CD14-positive monocyte (primary cell): ENCODE results near the gene CDH13. TPM values are rescaled to one million over a fixed set of nuclear protein-coding genes. Genes with fewer than 3 reads are reported as not detected.

Experiments used
- DNase-seq, 3 donors: peaks; one replicate each; pipeline ENCODE4 v3.0.0-alpha.2; 2011 to 2022
- H2AFZ ChIP-seq: 2 replicates; pipeline ENCODE4 v1.6.0; 2012; ENCODE audit warnings: mild to moderate bottlenecking, low read depth, low read length, inconsistent platforms; ENCODE audit not compliant: insufficient read depth, poor library complexity, severe bottlenecking
- H3K27ac ChIP-seq, 2 donors: 1 replicate in 1 of 2; 2 replicates in 1 of 2; pipeline ENCODE4 v1.5.1; 2012 to 2013; ENCODE audit warnings: low read length in 2 of 2, control low read depth in 1 of 2, inconsistent platforms in 1 of 2, low read depth in 1 of 2, mild to moderate bottlenecking in 1 of 2
- H3K27me3 ChIP-seq, 2 donors: one replicate each; pipeline versions ENCODE4 v1.6.0 to v1.6.1; 2011 to 2013; ENCODE audit warnings: low read length in 2 of 2; ENCODE audit not compliant: control insufficient read depth in 2 of 2, insufficient read depth in 2 of 2
- H3K36me3 ChIP-seq, 2 donors: replicated peaks in 1 of 2; 1 replicate in 1 of 2; 2 replicates in 1 of 2; pipeline versions ENCODE4 v1.5.1 to v1.6.1; 2012 to 2013; ENCODE audit warnings: low read length in 2 of 2, control low read depth in 1 of 2, inconsistent platforms in 1 of 2, mild to moderate bottlenecking in 1 of 2; ENCODE audit not compliant: insufficient read depth in 2 of 2, control insufficient read depth in 1 of 2
- H3K4me1 ChIP-seq, 2 donors: 1 replicate in 1 of 2; 2 replicates in 1 of 2; pipeline versions ENCODE4 v1.5.1 to v1.6.1; 2012 to 2013; ENCODE audit warnings: low read length in 2 of 2, control low read depth in 1 of 2, inconsistent platforms in 1 of 2, mild to moderate bottlenecking in 1 of 2, moderate library complexity in 1 of 2; ENCODE audit not compliant: insufficient read depth in 2 of 2, control insufficient read depth in 1 of 2
- H3K4me2 ChIP-seq: replicated peaks from 2 replicates; pipeline ENCODE3; 2012; ENCODE audit warnings: low read length, moderate library complexity, mild to moderate bottlenecking; ENCODE audit not compliant: poor library complexity, severe bottlenecking; ENCODE audit errors: extremely low read depth
- H3K4me3 ChIP-seq, 3 experiments: fragments of 200-600 bp in 1 of 3; sonication (generic) in 1 of 3; replicated peaks in 1 of 3; 1 replicate in 2 of 3; 2 replicates in 1 of 3; pipeline ENCODE4 v1.5.1; 2011 to 2013; ENCODE audit warnings: low read length in 3 of 3, mild to moderate bottlenecking in 3 of 3, control low read depth in 2 of 3, low read depth in 2 of 3, inconsistent platforms in 1 of 3, moderate library complexity in 1 of 3
- H3K79me2 ChIP-seq: 2 replicates; pipeline ENCODE4 v1.6.0; 2012; ENCODE audit warnings: mild to moderate bottlenecking, control low read depth, inconsistent platforms, low read length, moderate library complexity; ENCODE audit not compliant: insufficient read depth
- H3K9ac ChIP-seq: 2 replicates; pipeline ENCODE4 v1.6.0; 2017; ENCODE audit warnings: low read length, mild to moderate bottlenecking; ENCODE audit not compliant: insufficient read depth, poor library complexity, severe bottlenecking
- H3K9me3 ChIP-seq, 2 donors: replicated peaks in 1 of 2; 1 replicate in 1 of 2; 2 replicates in 1 of 2; pipeline versions ENCODE4 v1.5.1 to v1.6.1; 2012 to 2013; ENCODE audit warnings: low read length in 2 of 2, control low read depth in 1 of 2; ENCODE audit not compliant: control insufficient read depth in 1 of 2, insufficient read depth in 1 of 2
- H4K20me1 ChIP-seq: 2 replicates; pipeline ENCODE4 v1.6.0; 2012; ENCODE audit warnings: mild to moderate bottlenecking, low read length, control low read depth, moderate library complexity; ENCODE audit not compliant: insufficient read depth
- H3K27ac Mint-ChIP-seq, 7 donors: one replicate each; pipeline ENCODE4 v1.8.0; 2020; ENCODE audit warnings: mild to moderate bottlenecking in 7 of 7, mixed read lengths in 7 of 7, moderate library complexity in 6 of 7, inconsistent platforms in 2 of 7
- H3K27me3 Mint-ChIP-seq, 3 donors: one replicate each; pipeline ENCODE4 v1.8.0; 2021 to 2022; ENCODE audit warnings: low read depth in 3 of 3, mild to moderate bottlenecking in 3 of 3, mixed read lengths in 3 of 3, moderate library complexity in 3 of 3, inconsistent platforms in 1 of 3
- H3K36me3 Mint-ChIP-seq, 2 donors: one replicate each; pipeline ENCODE4 v1.8.0; 2020; ENCODE audit warnings: mixed read lengths in 2 of 2, inconsistent platforms in 1 of 2, mild to moderate bottlenecking in 1 of 2
- H3K4me1 Mint-ChIP-seq: one replicate; pipeline ENCODE4 v1.8.0; 2020; ENCODE audit warnings: mild to moderate bottlenecking, mixed read lengths
- H3K4me3 Mint-ChIP-seq, 2 donors: one replicate each; pipeline ENCODE4 v1.8.0; 2020; ENCODE audit warnings: mild to moderate bottlenecking in 2 of 2, mixed read lengths in 2 of 2, moderate library complexity in 1 of 2
- H3K9me3 Mint-ChIP-seq, 7 donors: one replicate each; pipeline ENCODE4 v1.8.0; 2020 to 2022; ENCODE audit warnings: mixed read lengths in 7 of 7, mild to moderate bottlenecking in 6 of 7, moderate library complexity in 6 of 7, inconsistent platforms in 2 of 7
- WGBS: methylation state at CpG from one replicate; pipeline ENCODE4 v1.1.5; 2013; ENCODE audit warnings: missing lambda C conversion rate; ENCODE audit not compliant: insufficient coverage; 5-methylcytosine and 5-hydroxymethylcytosine counted together
- intact Hi-C, 2 donors: fragments of 100-400 bp; cut with micrococcal nuclease; formaldehyde crosslinking; loops; one replicate each; pipeline versions ENCODE4 v1.15.0 to v1.15.1; 2023
- polyA plus RNA-seq, 3 donors: library from polyadenylated mRNA; depleted of rRNA in 1 of 3; unstranded in 2 of 3; stranded (reverse) in 1 of 3; fragments of 300-500 nt in 2 of 3; fragments of >200 nt in 1 of 3; fragmentation: Illumina TruSeq in 2 of 3; gene quantifications; 1 replicate in 2 of 3; 2 replicates in 1 of 3; pipeline ENCODE4 v1.2.3, GENCODE V29; 2012 to 2021
- TF ChIP-seq, protein P1 (sequence below): fragments of 200-600 bp; IDR thresholded peaks from one replicate; pipeline ENCODE4 v1.8.0; 2022; ENCODE audit warnings: antibody characterized with exemption, mild to moderate bottlenecking

The CDH13 gene
- polyA plus RNA-seq, 3 donors = 0.13 to 0.19 TPM; not detected in 1

DNA sequence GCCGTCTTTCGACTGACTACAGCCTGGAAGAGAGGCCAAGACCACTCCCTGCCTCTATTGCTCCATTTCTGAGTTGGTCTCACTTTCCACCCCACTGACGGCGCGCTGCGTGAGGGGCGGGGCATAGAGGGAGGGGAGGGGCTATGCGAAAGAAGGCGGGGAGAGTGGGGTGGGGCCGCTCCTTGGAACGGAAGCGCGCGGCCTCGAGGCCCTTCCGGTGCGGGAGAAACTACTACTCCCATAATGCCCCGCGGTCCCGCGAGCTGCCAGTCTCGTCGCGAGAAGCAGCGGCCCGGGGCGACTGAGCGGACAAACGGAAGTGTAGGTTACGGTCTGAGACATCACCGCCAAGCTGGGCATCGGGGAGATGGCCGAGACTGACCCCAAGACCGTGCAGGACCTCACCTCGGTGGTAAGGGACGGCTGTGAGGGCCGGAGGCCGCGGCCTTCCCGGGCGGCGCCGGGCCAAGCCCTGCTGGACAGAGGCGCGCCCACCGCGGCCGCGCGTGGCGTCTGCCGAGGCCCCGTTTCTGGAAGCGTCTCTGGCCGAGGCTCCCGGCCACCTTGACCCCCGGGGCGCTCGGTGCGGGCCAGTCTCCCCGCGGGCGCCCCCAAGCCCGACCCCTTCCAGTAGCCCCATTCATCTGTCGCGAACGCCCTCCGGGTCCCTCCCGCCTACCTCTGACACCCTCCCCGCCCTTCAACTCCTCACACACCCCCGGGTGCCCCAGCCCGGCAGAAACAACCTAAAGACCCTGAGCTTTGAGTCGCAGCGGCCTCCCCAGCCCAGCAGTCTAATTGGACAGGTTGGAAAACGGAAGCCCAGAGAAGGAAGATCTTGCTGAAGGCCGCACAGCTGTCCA lies 1181.2 kb downstream of the CDH13 start, which contains the start of gene HSBP1:
Gene HSBP1, plus strand, starts transcription at position 269 of the 863 bp plus-strand sequence. Its CDS starts 99 bp downstream, at position 368.
- H3K27ac ChIP-seq = peak within 1 kb of the TSS; percentile 90 to 93
- H3K36me3 ChIP-seq = peaks cover 24 to 35% of the 10 kb centered on the region in 2 donors
- Mint-ChIP-seq H3K4me1 (peaks cover 68% of the 10 kb centered on the region), H3K27ac (peak within 1 kb of the TSS; percentile 93 to 99 (median 98)), H3K27me3 (no peaks in the 10 kb centered on the region), H3K9me3 (peaks cover 0 to 7% (median 2%) of the 10 kb centered on the region in 7 donors), H3K4me3 (peak within 1 kb of the TSS; percentile 96 to 97), H3K36me3 (peaks cover 42 to 45% of the 10 kb centered on the region in 2 donors)
- TF ChIP-seq, protein P1, sequence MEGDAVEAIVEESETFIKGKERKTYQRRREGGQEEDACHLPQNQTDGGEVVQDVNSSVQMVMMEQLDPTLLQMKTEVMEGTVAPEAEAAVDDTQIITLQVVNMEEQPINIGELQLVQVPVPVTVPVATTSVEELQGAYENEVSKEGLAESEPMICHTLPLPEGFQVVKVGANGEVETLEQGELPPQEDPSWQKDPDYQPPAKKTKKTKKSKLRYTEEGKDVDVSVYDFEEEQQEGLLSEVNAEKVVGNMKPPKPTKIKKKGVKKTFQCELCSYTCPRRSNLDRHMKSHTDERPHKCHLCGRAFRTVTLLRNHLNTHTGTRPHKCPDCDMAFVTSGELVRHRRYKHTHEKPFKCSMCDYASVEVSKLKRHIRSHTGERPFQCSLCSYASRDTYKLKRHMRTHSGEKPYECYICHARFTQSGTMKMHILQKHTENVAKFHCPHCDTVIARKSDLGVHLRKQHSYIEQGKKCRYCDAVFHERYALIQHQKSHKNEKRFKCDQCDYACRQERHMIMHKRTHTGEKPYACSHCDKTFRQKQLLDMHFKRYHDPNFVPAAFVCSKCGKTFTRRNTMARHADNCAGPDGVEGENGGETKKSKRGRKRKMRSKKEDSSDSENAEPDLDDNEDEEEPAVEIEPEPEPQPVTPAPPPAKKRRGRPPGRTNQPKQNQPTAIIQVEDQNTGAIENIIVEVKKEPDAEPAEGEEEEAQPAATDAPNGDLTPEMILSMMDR = no peak
- H3K79me2 ChIP-seq = peaks cover 35% of the 10 kb centered on the region
- no peaks in the 10 kb centered on the region for H3K9me3 ChIP-seq
- intact Hi-C loops = loop anchor here (5.0 kb wide), 1 partner anchor 66 kb away; no protein-coding TSS in a partner anchor
- peaks cover 38% of the 10 kb centered on the region for H4K20me1 ChIP-seq
- DNase-seq = peak; percentile 95 to 96 (median 96)
- H3K4me2 ChIP-seq = peak within 1 kb of the TSS; percentile 97
- H3K27me3 ChIP-seq = no peaks in the 10 kb centered on the region
- under 1% methylated on average over 48 of the region's 76 CpGs for WGBS
- peak within 1 kb of the TSS; percentile 95 for H3K9ac ChIP-seq
- H3K4me3 ChIP-seq = peak within 1 kb of the TSS; percentile 61 to 94 (median 62)
- peaks cover 52 to 61% of the 10 kb centered on the region in 2 donors for H3K4me1 ChIP-seq
- H2AFZ ChIP-seq = peak within 1 kb of the TSS; percentile 94

GRCh38 chr16:83808573-83809014 lies 1181.8 kb downstream of the CDH13 start:
- Mint-ChIP-seq H3K9me3 (peaks cover 0 to 7% (median 2%) of the 10 kb centered on the region in 7 donors), H3K4me3 (peak overlapping the region; percentile 96 to 97), H3K27ac (peak overlapping the region; percentile 93 to 99 (median 98)), H3K36me3 (peaks cover 45 to 47% of the 10 kb centered on the region in 2 donors), H3K27me3 (no peaks in the 10 kb centered on the region), H3K4me1 (peaks cover 65% of the 10 kb centered on the region)
- Histone ChIP-seq H3K9me3 (no peaks in the 10 kb centered on the region), H3K4me2 (peak overlapping the region; percentile 97), H4K20me1 (peaks cover 40% of the 10 kb centered on the region), H3K4me3 (peak overlapping the region; percentile 61 to 94 (median 62)), H3K36me3 (peaks cover 24 to 37% of the 10 kb centered on the region in 2 donors), H3K9ac (peak overlapping the region; percentile 95), H3K27ac (peak overlapping the region; percentile 90 to 93), H2AFZ (peak overlapping the region; percentile 94), H3K27me3 (no peaks in the 10 kb centered on the region), H3K4me1 (peaks cover 48 to 65% of the 10 kb centered on the region in 2 donors), H3K79me2 (peaks cover 35% of the 10 kb centered on the region)
- TF ChIP-seq, protein P1 = no peak
- WGBS = 3% methylated on average over 6 of the region's 11 CpGs
- intact Hi-C loops = loop anchor here (5.0 kb wide), 1 partner anchor 66 kb away; no protein-coding TSS in a partner anchor
- no peak for DNase-seq
